ENCODE data around the gene NTHL1.

- TF ChIP-seq POLR2A (IDR thresholded peaks at IDR 0.05; ENCODE audit: low read depth, low read length) (no peak), EZH2 (IDR thresholded peaks at IDR 0.05; ENCODE audit: borderline replicate concordance, low read depth, low read length, severe bottlenecking) (no peak)
Observed at GRCh38 chr16:2028146-2028545, 19.5 kb downstream of the NTHL1 start.

Measured in endothelial cell of umbilical vein (primary cell).